ENCODE data around the gene LVRN.
A peak's percentile ranks its signal among the peaks of the same experiment; 100 is the strongest.

Gene LVRN

DNA sequence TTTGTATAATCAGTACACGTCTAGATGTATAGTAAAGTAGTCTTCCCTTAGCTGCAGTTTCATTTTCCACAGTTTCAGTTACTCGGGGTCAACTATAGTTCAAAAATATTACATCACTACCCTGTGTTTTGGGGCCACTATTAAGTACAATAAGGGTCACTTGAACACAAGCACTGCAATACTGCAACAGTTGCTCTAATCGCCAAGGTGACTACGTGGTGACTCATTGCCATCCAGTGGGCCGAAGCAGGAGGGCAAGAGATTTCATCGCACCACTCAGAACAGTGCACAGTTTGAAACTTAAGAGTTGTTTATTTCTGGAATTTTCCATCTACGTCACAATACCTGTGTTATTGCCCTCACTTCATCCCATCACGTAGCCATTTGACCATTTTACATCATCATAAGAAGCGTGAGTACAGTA, 69.8 kb downstream of the LVRN start, which contains the start of gene ARL14EPL:
Gene ARL14EPL (plus strand): TSS at position 379 of the 424 bp plus-strand sequence. CDS start 18,994 bp downstream, outside the sequence.
- DNase-seq, result no peak

DNA sequence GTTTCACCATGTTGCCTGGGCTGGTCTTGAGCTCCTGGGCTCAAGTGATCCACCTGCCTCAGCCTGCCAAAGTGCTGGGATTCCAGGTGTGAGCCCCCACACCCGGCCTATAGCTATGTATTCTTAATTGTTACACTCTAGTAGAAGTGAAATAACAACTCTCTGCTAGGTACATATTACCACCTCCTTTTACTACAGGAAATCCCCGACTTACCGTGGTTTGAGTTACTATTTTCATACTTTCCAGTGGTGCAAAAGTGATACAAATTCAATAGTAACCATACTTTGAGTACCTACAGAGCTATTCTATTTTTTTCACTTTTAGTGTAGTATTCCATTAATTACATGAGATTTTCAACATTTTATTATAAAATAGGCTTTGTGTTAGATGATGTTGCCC, 70.7 kb downstream of the LVRN start:
- no peak for DNase-seq

DNA sequence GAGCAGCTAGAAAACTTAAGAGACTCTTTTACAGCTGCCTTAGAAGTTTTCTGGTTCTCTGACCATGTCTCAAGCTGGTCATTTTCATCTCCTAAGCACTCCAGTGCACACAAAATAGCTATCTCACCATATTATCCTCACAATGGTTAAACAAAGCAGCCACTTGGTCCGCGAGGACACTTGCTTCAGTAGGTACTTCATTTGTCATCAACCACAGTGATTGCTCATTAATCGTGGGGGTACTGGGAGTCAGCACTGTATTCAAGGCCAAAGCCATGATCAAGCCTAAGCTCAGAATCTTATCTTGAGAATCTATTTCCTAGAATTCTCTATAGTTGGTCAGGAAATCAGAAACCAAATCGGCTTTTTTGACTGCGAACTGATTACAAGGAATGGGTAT, 72.8 kb downstream of the LVRN start:
- DNase-seq, result no peak

DNA sequence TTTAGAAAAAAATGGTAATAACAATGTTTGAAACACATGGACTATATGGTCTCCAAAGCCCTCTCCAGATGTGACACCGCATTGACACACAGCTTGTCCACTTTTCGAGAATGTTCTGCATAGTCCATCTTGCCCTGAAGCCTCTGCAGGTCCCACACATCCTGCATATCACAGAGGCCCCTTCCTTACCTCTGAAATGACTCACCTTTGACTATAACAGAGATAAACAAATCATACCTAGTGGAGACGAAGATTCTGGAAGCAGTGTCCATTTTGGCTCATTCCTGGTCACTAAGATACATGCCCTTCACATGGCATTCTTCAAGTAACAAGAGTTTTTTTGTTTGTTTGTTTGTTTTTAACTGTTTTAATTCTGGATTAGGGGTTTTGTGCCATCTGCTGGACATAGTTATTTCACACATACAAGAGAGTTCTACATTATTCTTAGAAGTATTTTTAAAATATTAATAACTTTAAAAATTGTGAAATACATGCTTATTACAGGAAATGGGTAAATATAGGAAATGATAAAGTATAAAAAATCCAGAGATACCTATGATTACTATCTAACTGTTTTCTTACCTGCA, 75.1 kb downstream of the LVRN start:
- no peak for DNase-seq

DNA sequence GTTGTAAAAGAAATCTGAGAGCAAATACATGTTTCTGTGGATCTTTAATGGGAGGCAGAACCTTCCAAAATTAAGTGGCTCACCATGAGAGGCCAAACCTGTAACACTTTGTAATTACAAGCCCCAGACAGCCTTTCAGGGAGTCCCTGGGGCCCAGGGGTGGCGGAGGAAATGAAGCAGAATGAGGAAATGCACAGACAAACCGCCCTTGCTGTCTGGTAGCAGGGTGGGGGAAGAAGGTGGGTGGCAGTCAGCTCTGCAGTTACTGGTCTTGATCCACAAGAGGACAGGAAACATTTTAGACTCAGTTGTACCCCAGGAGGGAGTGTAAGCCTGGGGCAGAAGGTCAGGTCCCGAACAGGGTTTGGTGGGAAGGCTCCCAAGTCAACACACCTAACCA, 76.5 kb downstream of the LVRN start:
- no peak for DNase-seq

DNA sequence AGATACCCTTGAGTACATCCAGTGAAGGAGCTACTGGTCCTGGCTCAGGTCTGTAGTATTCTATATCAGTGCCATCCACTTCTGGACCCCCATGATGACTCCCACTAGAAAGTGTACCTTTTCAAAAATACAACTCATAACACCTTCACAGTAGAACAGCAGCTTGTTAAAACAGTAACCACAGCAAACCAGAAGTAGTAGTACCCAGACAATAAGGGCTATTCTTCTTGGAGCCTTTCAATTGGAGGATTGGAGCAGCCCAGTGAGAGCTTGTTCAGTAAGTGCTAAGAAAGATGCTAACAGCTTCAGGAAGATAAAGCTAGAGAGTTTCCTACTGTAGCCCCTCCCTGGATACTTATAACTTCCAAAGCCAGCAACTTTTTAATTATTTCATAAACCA, 80.1 kb downstream of the LVRN start:
- no peak for DNase-seq

DNA sequence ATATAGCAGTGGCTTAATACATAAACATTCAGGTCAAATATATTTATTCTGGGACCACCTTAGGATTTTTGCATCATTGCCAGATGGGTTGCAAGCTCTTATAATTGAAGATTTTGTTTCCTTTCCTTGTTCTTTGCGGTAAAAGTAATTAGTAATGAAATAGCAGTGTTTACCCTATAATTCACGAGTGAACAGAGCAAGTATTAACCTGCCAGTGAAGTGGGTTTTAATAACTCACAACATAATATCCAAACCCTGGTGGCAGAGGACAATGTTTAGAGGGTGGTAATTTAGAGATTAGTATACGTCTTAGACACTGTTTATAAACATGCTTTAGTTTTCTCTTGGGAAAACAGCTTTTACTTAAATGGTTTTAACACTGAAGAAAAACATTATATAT, 81.8 kb downstream of the LVRN start:
- no peak for DNase-seq

DNA sequence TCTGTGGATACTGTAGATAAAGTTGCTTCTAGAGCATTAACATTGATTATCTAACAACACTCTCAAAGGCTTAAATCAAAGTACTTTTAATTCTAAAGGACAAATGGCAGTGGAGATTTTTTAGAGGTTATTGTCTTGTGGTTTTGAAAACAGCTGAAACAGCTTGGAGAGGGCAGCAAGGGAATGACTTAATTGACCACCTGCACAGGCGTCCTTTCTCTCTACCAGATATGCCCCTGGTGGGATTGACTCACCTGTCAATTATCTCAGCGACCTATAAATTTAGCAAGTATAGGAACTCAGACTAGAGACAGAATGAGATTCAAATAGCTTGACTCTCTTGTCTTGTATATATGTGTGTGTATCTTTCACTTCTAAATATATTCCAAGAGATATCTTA, 83.5 kb downstream of the LVRN start:
- DNase-seq, result no peak

DNA sequence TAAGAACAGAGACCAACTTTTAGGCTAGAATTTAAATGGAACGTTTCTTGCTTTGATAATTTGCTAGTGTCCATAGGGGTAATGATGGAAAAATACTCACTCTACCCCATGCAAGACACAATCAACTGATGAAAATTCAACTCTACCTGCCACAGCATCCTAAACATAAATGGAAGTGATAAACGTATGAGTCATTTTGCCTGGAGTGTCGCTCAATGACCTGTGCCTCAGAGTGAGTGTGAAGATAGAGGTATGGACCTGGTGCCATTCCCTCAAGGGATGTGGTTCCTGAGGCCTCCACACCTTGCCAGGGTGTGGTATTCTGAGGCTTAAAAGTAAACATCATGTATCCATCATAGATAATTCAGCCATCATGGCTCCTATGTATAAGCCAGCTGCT, 84.0 kb downstream of the LVRN start:
- no peak for DNase-seq

DNA sequence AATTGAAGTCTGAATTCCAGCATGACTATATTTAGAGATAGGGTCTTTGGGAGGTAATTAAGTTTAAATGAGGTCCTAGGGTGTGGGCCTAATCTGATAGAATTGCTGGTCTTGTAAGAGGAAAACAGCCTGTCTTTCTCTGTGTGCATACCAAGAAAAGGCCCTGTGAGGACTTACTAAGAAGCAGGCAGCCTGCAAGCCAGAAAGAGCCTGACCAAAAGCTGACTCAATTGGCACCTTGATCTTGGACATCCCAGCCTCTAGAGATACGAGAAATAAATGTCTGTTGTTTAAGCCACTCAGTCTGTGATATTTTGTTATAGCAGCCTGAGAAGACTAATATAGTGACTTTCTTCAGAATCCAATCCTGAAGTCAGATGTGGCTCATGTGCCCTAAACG, 84.5 kb downstream of the LVRN start:
- DNase-seq, result no peak

DNA sequence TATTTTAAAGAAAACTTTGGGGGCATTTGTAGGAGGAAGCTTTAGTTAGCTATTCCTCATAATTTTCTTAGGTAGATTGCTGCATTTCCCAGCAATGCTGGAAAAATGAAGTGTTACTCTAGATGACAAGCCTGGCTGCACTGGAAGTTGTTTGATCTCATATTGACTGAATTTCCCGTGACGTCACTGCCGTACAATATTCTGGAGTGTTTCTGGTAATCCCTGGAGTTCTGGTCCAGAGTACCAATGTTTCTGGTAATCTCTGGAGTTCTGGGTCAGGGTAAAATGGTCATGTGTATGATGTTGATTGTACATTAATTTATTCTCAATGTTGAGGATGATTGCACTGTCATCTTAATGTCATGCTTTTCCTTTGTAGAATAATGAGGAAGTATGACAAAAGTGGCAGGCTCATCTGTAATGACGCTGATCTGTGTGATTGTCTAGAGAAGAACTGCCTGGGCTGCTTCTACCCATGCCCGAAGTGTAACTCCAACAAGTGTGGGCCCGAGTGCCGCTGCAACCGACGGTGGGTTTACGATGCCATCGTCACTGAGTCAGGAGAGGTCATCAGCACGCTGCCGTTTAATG, 96.2 kb downstream of the LVRN start:
- DNase-seq, result no peak

DNA sequence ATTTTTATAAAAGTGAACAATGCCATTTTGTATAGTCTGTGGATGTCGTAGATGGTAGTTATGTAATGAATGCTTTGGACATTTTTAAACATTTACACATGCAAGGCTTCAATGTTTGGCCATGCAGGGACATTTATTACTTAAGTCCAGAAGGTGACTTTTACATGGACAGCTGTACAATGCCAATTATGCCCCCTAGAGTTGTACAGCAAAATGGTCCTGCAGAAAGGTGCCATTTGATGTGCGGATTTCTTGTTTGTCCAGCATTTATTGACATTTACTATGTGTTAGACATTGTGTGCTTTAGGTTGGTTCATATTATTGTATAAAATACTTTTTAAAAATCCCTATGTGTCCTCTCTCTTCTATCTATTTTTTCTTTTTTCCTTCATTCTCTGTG, 100.1 kb downstream of the LVRN start:
- no peak for DNase-seq

DNA sequence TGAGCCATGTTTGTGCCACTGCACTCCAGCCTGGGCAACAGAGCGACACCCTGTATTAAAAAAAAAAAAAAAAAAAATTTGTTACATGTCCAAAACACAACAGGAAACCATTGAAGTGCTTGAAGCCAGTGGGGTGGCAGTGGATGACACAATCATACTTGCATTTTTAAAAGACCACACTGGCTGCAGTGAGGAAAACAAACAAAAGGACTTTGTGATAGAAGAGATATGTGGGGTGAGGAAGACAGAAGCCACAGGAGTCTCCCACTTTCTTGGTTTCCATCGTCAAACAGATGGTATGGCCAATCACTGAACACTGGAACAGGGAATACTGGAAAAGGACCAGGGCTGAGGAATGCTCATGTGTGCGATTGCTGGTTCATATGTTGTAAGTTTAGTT, 101.7 kb downstream of the LVRN start:
- no peak for DNase-seq

DNA sequence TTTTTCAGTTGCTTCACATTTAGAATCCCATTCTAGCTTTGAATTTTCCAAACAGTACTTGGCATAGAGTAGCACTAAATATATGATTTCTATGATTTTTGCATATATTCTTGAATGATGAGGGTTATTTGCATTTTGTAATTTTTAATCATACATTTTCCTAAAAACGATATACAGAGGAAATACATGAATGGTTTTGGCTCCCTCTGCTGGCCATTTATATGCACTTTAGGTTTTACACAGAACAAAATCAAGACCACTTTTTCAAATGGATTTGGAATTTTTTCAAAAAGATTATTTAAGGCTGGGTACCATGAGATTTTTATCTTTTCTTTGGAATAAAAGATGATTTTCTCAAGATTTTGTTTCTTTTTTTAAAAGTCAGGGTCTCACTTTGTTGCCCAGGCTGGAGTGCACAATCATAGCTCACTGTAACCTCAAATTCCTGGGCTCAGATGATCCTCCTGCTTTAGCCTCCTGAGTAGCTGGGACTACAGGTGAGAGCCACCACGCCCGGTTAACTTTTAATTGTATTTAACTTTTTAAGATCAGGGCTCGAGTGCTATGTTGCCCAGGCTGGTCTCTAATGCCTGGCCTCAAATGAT, 105.9 kb downstream of the LVRN start:
- peak; percentile 5 for DNase-seq

DNA sequence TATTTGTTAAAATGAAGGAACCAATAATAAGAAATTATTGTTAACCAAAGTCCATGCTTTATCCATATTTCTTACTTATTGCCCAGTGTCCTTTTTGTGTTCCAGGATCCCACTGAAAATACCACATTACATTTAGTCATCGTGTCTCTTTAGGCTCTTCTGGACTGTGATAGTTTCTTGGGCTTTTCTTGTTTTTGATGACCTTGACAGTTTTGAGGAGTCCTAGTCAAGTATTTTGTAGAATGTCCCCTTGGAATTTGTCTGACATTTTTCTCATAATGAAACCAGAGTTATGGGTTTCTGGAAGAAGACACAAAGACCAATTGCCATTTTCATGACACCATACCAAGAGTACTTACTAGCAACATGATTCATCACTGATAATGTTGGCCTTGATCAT, 108.9 kb downstream of the LVRN start:
- no peak for DNase-seq

DNA sequence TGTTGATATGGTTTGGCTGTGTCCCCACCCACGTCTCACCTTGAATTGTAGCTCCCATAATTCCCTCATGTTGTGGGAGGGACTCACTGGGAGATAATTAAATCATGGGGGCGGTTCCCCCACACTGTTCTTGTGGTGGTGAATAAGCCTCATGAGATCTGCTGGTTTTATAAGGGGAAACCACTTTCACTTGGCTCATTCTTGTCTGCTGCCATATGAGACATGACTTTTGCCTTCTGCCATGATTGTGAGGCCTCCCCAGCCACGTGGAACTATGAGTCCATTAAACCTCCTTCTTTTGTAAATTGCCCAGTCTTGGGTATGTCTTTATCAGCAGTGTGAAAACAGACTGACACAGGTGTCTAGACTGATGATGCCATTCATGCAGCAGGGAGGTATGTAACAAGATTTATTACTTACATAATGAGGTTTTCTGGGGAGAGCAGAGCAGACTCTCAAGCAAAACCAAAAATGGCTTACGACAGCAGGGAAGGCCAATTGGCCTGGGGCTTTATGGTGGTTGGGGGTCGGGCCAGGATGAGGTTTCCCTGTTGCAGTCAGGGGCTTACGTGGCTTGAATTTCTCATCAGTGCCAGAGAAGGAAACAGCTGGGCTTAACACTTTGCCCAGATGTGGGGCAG, 113.0 kb downstream of the LVRN start:
- no peak for DNase-seq

DNA sequence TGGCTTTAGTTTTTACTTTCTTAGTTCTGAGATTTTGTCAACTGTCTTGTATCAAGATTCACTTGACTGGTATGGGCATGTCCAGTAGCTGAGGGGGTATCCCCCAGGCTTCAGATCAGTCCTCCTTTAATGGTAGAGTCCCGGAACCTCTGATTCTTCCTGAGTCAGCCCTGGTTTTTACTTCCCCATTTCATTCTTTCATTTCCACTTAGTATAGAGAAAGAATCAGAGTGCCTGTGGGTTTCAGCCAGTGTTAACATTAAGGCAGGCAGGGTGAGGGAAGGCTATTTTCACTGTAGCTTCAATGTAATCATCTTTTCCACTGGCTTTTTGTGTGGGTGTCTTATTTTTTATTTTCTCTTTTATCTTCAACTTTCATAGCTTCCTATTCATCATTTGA, 114.2 kb downstream of the LVRN start:
- DNase-seq, result no peak
